Endothelial cell of umbilical vein (primary cell): Measurements from ENCODE around the gene SMARCAL1. TPM values are rescaled to one million over a fixed set of nuclear protein-coding genes. Genes with fewer than 3 reads are reported as not detected.

ENCODE experiments used
- BruUV-seq: library from RNA; stranded (reverse); fragments of 400-500 nt; replicated peaks from 2 replicates; lab custom pipeline; 2021; lab: Mats Ljungman, UMichigan
- CTCF ChIA-PET: fragments of 300-600, 350-600 bp; sonication (Branson Sonifier 250); formaldehyde crosslinking; loops from one replicate; lab custom pipeline; 2021; ENCODE audit warnings: antibody characterized with exemption, inconsistent platforms; lab: Charles Lee
- POLR2A ChIA-PET: fragments of 300-600, 350-600 bp; sonication (Branson Sonifier 250); formaldehyde crosslinking; loops from one replicate; lab custom pipeline; 2021; ENCODE audit warnings: antibody characterized with exemption, inconsistent platforms; lab: Charles Lee
- DNase-seq: peaks from one replicate; pipeline ENCODE4 v3.0.0-alpha.2; 2011; ENCODE audit warnings: low read depth, low spot score
- FAIRE-seq: peaks from 2 replicates; lab custom pipeline; 2011; peaks lifted over from hg19 to GRCh38; lab: Jason Lieb, UNC
- H2AFZ ChIP-seq: 2 replicates; pipeline ENCODE4 v1.6.0; 2012; ENCODE audit warnings: low read depth, low read length, control low read depth, inconsistent platforms
- H3K27ac ChIP-seq: 2 replicates; pipeline ENCODE4 v1.5.1; 2011; ENCODE audit warnings: low read depth, mild to moderate bottlenecking, control low read depth, low read length, moderate library complexity; ENCODE audit not compliant: insufficient read depth
- H3K27me3 ChIP-seq, 2 experiments: 2 replicates each; pipeline versions ENCODE4 v1.6.0 to v1.6.1; 2011; ENCODE audit warnings: low read length in 2 of 2, mixed read lengths in 1 of 2; ENCODE audit not compliant: control insufficient read depth in 2 of 2, insufficient read depth in 2 of 2
- H3K36me3 ChIP-seq, 2 experiments: 2 replicates in 1 of 2; 3 replicates in 1 of 2; pipeline ENCODE4 v1.5.1; 2011; ENCODE audit warnings: low read length in 2 of 2, mild to moderate bottlenecking in 1 of 2, moderate library complexity in 1 of 2; ENCODE audit not compliant: control insufficient read depth in 2 of 2, insufficient read depth in 2 of 2; ENCODE audit errors: extremely low read depth in 1 of 2
- H3K4me1 ChIP-seq: 3 replicates; pipeline ENCODE4 v1.5.1; 2011; ENCODE audit warnings: mild to moderate bottlenecking, low read length; ENCODE audit not compliant: control insufficient read depth, insufficient read depth; ENCODE audit errors: extremely low read depth
- H3K4me2 ChIP-seq: 2 replicates; pipeline ENCODE4 v1.6.1; 2011; ENCODE audit warnings: low read length, control low read depth, mixed read lengths; ENCODE audit not compliant: insufficient read depth
- H3K4me3 ChIP-seq, 3 experiments: fragments of 200-600 bp in 1 of 3; sonication (generic), shearing (Covaris generic) in 1 of 3; replicated peaks in 1 of 3; 2 replicates each; pipeline ENCODE4 v1.5.1; 2011 to 2016; ENCODE audit warnings: control low read depth in 3 of 3, low read length in 3 of 3, mild to moderate bottlenecking in 2 of 3, inconsistent platforms in 1 of 3, low read depth in 1 of 3, moderate library complexity in 1 of 3; ENCODE audit not compliant: insufficient read depth in 1 of 3
- H3K79me2 ChIP-seq: 2 replicates; pipeline ENCODE4 v1.6.0; 2012; ENCODE audit warnings: low read length, inconsistent platforms; ENCODE audit not compliant: control insufficient read depth, insufficient read depth
- H3K9ac ChIP-seq: replicated peaks from 2 replicates; pipeline ENCODE3; 2011; ENCODE audit warnings: low read length, control low read depth; ENCODE audit not compliant: insufficient read depth; ENCODE audit errors: extremely low read depth
- H3K9me1 ChIP-seq: replicated peaks from 3 replicates; pipeline ENCODE4 v1.6.0; 2011; ENCODE audit warnings: mild to moderate bottlenecking, low read length; ENCODE audit not compliant: control insufficient read depth, insufficient read depth; ENCODE audit errors: extremely low read depth
- H3K9me3 ChIP-seq: replicated peaks from 2 replicates; pipeline ENCODE4 v1.5.1; 2012; ENCODE audit warnings: low read length, inconsistent platforms; ENCODE audit not compliant: control insufficient read depth, insufficient read depth
- H4K20me1 ChIP-seq: replicated peaks from 2 replicates; pipeline ENCODE3; 2011; ENCODE audit warnings: mild to moderate bottlenecking, low read length; ENCODE audit not compliant: control insufficient read depth, insufficient read depth; ENCODE audit errors: extremely low read depth
- EZH2 ChIP-seq: IDR thresholded peaks from 2 replicates; pipeline ENCODE4 v1.6.1; 2012; ENCODE audit warnings: borderline replicate concordance, low read depth, mild to moderate bottlenecking, moderate library complexity, low read length, inconsistent platforms; ENCODE audit not compliant: severe bottlenecking
- GATA2 ChIP-seq: IDR thresholded peaks from 2 replicates; pipeline ENCODE4 v1.7.0; 2011; ENCODE audit warnings: low read depth, mild to moderate bottlenecking, moderate library complexity, mixed read lengths, low read length; ENCODE audit not compliant: insufficient read length, insufficient read depth
- JUN ChIP-seq: IDR thresholded peaks from 2 replicates; pipeline ENCODE4 v1.6.1; 2011; ENCODE audit warnings: borderline replicate concordance, low read depth; ENCODE audit not compliant: insufficient read length, insufficient read depth
- POLR2A ChIP-seq: IDR thresholded peaks from 2 replicates; pipeline ENCODE4 v1.6.1; 2012; ENCODE audit warnings: low read depth, mild to moderate bottlenecking, control low read depth, low read length
- dilution Hi-C: fragments of 300-500 bp; cut with MboI; formaldehyde crosslinking; loops from one replicate; pipeline ENCODE4 v1.15.0; 2019; ENCODE audit warnings: low sequenced_read_pairs; ENCODE audit not compliant: extremely low pct_ligation_motif_present
- intact Hi-C: fragments of 100-400 bp; cut with micrococcal nuclease; formaldehyde crosslinking; loops from one replicate; pipeline ENCODE4 v1.10.0; 2022
- polyA plus RNA-seq, 4 experiments: library from polyadenylated mRNA; depleted of rRNA in 3 of 4; stranded (reverse) in 3 of 4; unstranded in 1 of 4; fragments of >200 nt; gene quantifications; 2 replicates each; pipeline versions ENCODE4 v1.2.1 to v1.2.3, GENCODE V29; 2011 to 2012; ENCODE audit warnings: missing spikeins in 1 of 4
- total RNA-seq: library from RNA; stranded (reverse); gene quantifications from 2 replicates; pipeline ENCODE4 v1.2.3, GENCODE V29; 2021
- TF ChIP-seq, protein P1 (sequence below): IDR thresholded peaks from 2 replicates; pipeline ENCODE4 v1.6.1; 2011; ENCODE audit not compliant: insufficient read depth, insufficient read length
- TF ChIP-seq, protein P2 (sequence below), 2 donors: IDR thresholded peaks; 1 replicate in 1 of 2; 2 replicates in 1 of 2; pipeline ENCODE4 v1.5.1; 2011; ENCODE audit warnings: low read length in 2 of 2, mild to moderate bottlenecking in 2 of 2, moderate library complexity in 2 of 2, control low read depth in 1 of 2, inconsistent platforms in 1 of 2, low read depth in 1 of 2; ENCODE audit not compliant: insufficient read depth in 1 of 2; ENCODE audit errors: extremely low read depth in 1 of 2

The SMARCAL1 gene
- total and polyA plus RNA-seq, 2 donors (not counting 3 experiments of a cell fraction or from before 2014, with no cell fraction given): 25.4 to 30.7 TPM

DNA sequence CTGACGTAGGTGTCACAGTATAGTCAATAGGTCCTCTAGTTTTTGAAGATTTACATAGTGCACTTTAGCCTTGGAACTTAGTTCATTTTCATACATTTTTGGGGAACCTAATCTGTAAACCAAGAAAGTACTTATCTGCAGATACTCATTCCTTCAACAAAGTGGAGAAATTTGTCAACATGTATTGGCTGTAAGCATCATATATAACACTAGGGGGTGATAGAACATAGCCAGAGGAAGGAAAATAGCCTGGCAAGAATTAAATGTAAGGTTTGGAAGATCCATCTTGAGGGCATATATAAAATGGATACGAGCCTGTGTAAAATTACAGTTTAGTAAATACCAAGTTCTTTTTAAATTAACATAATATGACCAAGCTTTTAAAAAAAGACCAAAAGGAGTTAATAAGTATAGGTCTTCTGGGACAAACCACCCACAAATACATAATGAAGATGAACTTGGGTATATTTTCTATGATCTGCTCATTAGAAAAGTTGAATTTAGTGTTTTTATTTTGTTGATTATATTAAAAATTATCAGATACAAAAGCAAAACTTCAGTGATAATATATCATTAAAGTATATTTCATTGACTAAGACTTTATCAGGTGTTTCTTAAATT, 104.6 kb downstream of the SMARCAL1 start:
- peak; percentile 66 for DNase-seq
- H3K4me1 ChIP-seq: no peaks in the 10 kb centered on the region

More for the DNA sequence above, 104.6 kb downstream of the SMARCAL1 start:
- no peaks in the 10 kb centered on the region for H3K9me3 ChIP-seq
- no peak overlapping the region for H3K4me2 ChIP-seq
- H2AFZ ChIP-seq: no peak overlapping the region
- no peak overlapping the region for H3K27ac ChIP-seq
- H3K79me2 ChIP-seq: no peaks in the 10 kb centered on the region
- dilution Hi-C loops (no loop called here), intact Hi-C loops (loop anchor here (5.0 to 10.0 kb wide), 4 partner anchors 295 to 1238 kb away; no protein-coding TSS in a partner anchor)
- TF ChIP-seq GATA2 (no peak), EZH2 (no peak), JUN (no peak), POLR2A (no peak)
- TF ChIP-seq, protein P1, sequence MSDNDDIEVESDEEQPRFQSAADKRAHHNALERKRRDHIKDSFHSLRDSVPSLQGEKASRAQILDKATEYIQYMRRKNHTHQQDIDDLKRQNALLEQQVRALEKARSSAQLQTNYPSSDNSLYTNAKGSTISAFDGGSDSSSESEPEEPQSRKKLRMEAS: no peak
- TF ChIP-seq, protein P2, sequence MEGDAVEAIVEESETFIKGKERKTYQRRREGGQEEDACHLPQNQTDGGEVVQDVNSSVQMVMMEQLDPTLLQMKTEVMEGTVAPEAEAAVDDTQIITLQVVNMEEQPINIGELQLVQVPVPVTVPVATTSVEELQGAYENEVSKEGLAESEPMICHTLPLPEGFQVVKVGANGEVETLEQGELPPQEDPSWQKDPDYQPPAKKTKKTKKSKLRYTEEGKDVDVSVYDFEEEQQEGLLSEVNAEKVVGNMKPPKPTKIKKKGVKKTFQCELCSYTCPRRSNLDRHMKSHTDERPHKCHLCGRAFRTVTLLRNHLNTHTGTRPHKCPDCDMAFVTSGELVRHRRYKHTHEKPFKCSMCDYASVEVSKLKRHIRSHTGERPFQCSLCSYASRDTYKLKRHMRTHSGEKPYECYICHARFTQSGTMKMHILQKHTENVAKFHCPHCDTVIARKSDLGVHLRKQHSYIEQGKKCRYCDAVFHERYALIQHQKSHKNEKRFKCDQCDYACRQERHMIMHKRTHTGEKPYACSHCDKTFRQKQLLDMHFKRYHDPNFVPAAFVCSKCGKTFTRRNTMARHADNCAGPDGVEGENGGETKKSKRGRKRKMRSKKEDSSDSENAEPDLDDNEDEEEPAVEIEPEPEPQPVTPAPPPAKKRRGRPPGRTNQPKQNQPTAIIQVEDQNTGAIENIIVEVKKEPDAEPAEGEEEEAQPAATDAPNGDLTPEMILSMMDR (IDR thresholded peaks at IDR 0.05; ENCODE audit: extremely low read depth in 1 of 2, insufficient read depth in 1 of 2, low read depth in 1 of 2, low read length in 2 of 2): peak; percentile 50 to 53
- CTCF ChIA-PET: interaction anchor here (0.9 to 13.2 kb wide), 6 partner anchors 16 to 994 kb away, joined by 3 to 583 read pairs (median 3); no protein-coding TSS in a partner anchor
- no peaks in the 10 kb centered on the region for H3K27me3 ChIP-seq
- H4K20me1 ChIP-seq: no peaks in the 10 kb centered on the region
- no peak overlapping the region for H3K4me3 ChIP-seq
- no peak overlapping the region for H3K9ac ChIP-seq
- FAIRE-seq: peak; percentile 57
- no peaks in the 10 kb centered on the region for H3K9me1 ChIP-seq
- no TSS peak for BruUV-seq
- H3K36me3 ChIP-seq: no peaks in the 10 kb centered on the region
- POLR2A ChIA-PET: no interaction called here
